Measurements from ENCODE around the gene PREX1.

DNA sequence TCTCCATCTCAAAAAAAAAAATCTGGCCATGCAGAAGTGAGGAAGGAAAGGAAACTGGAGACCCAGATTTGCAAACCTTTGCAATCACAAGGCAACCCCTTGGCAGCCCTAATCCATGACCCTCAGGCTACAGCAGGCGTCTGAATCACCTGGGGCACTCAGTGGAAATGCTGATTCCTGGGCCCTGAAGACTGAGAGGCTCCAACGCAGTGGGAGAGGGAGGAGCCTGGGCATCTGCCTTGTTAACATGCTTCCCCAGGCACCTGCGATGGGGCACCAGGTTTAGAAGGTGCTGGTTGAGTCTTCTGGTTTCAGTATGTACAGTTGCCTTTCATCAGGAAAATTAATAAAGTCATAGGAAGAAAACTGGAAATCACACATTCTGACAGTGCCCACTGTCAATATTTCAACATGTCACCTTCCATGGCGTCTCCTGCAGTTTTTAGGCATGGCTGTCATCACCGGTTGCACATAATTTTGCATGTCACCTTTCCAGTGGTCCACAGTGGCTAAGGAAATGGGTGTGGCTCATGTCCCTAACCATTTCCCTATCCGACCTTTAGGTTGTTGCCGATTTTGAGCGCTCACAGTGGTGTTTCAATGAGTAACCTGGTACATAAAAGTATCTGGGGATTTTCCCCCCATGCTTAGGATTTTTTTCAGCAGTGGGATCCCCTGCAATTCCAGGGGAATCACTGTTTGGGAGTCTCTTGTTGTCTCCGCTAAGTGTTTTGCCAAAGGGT lies 56.9 kb downstream of the PREX1 start:
- TF ChIP-seq POLR2A (IDR thresholded peaks at IDR 0.05) (no peak), CTCF (IDR thresholded peaks at IDR 0.05) (no peak)
